K562 (cell line): ENCODE data around the gene DNAJB2. TPM values are rescaled to one million over a fixed set of nuclear protein-coding genes. Genes with fewer than 3 reads are reported as not detected.
A peak's percentile ranks its signal among the peaks of the same experiment; 100 is the strongest.

ENCODE experiments used
- ATAC-seq: fragments of 200-7000 bp; cut with Tn5 transposase; 3 replicates; pipeline ENCODE4 v1.9.1; 2020; ENCODE audit warnings: moderate library complexity
- BruUV-seq: library from RNA; stranded (reverse); fragments of 400-500 nt; replicated peaks from 2 replicates; lab custom pipeline; 2021; lab: Mats Ljungman, UMichigan
- CTCF ChIA-PET: fragments of 300-600 bp; formaldehyde crosslinking; extraction: SDS; loops from one replicate; lab custom pipeline; 2021; ENCODE audit warnings: low intra/inter-chr PET ratio; lab: Yijun Ruan, JAX
- POLR2A ChIA-PET: fragments of 300-600, 350-650 bp; sonication (Branson Sonifier 250); formaldehyde crosslinking; extraction: SDS; loops from one replicate; lab custom pipeline; 2021; ENCODE audit warnings: antibody characterized with exemption, inconsistent platforms; lab: Yijun Ruan, JAX
- DNase-seq, 4 experiments: peaks; one replicate each; pipeline versions ENCODE4 v3.0.0 to v3.0.0-alpha.2; 2011 to 2018; ENCODE audit warnings: low spot score in 3 of 4, mixed read lengths in 3 of 4; ENCODE audit errors: extremely low read depth in 1 of 4
- FAIRE-seq: peaks from 2 replicates; lab custom pipeline; 2011; peaks lifted over from hg19 to GRCh38; lab: Jason Lieb, UNC
- H2AFZ ChIP-seq: 2 replicates; pipeline ENCODE4 v1.6.0; 2011; ENCODE audit warnings: low read depth, low read length, control low read depth, inconsistent platforms
- H3K27ac ChIP-seq: fragments of 200-600 bp; 3 replicates; pipeline ENCODE4 v1.8.0; 2011; ENCODE audit warnings: low read depth, mild to moderate bottlenecking, control low read depth, inconsistent platforms, low read length, moderate library complexity, mixed read lengths; ENCODE audit errors: extremely low read depth
- H3K27me3 ChIP-seq, 2 experiments: fragments of 300-600 bp in 1 of 2; 2 replicates in 1 of 2; 3 replicates in 1 of 2; pipeline versions ENCODE4 v1.6.0 to v1.8.0; 2011; ENCODE audit warnings: inconsistent platforms in 2 of 2, low read length in 2 of 2, mild to moderate bottlenecking in 1 of 2, mixed read lengths in 1 of 2, moderate library complexity in 1 of 2; ENCODE audit not compliant: control insufficient read depth in 2 of 2, insufficient read depth in 2 of 2
- H3K36me3 ChIP-seq: fragments of 300-600 bp; 3 replicates; pipeline ENCODE4 v1.8.0; 2011; ENCODE audit warnings: mild to moderate bottlenecking, low read length, inconsistent platforms; ENCODE audit not compliant: control insufficient read depth, insufficient read depth
- H3K4me1 ChIP-seq, 2 experiments: fragments of 200-600 bp in 1 of 2; replicated peaks in 1 of 2; 2 replicates in 1 of 2; 3 replicates in 1 of 2; pipeline versions ENCODE4 v1.5.1 to v1.8.0; 2011; ENCODE audit warnings: inconsistent platforms in 2 of 2, low read length in 2 of 2, mild to moderate bottlenecking in 1 of 2, mixed read lengths in 1 of 2, moderate library complexity in 1 of 2; ENCODE audit not compliant: control insufficient read depth in 2 of 2, insufficient read depth in 2 of 2
- H3K4me2 ChIP-seq: 2 replicates; pipeline ENCODE4 v1.6.1; 2011; ENCODE audit warnings: low read length, control low read depth, inconsistent platforms, mixed read lengths; ENCODE audit not compliant: insufficient read depth
- H3K4me3 ChIP-seq: fragments of 200-600 bp; sonication (generic), shearing (Covaris generic); 2 replicates; pipeline ENCODE4 v1.5.1; 2016; ENCODE audit warnings: control low read depth, inconsistent platforms
- H3K79me2 ChIP-seq: fragments of 200-600 bp; 3 replicates; pipeline ENCODE4 v1.8.0; 2011; ENCODE audit warnings: low read length, inconsistent platforms; ENCODE audit not compliant: control insufficient read depth, insufficient read depth
- H3K9ac ChIP-seq, 2 experiments: 2 replicates each; pipeline versions ENCODE4 v1.6.0 to v1.6.1; 2011; ENCODE audit warnings: low read depth in 2 of 2, low read length in 2 of 2, control low read depth in 1 of 2, inconsistent platforms in 1 of 2, mild to moderate bottlenecking in 1 of 2, mixed read lengths in 1 of 2; ENCODE audit not compliant: insufficient read depth in 1 of 2
- H3K9me1 ChIP-seq: one replicate; pipeline ENCODE4 v1.6.0; 2011; ENCODE audit warnings: inconsistent platforms, mild to moderate bottlenecking, low read length, moderate library complexity; ENCODE audit not compliant: control insufficient read depth, insufficient read depth
- H3K9me3 ChIP-seq: replicated peaks from 2 replicates; pipeline ENCODE4 v1.5.1; 2011; ENCODE audit warnings: low read depth, low read length, inconsistent platforms; ENCODE audit not compliant: control insufficient read depth, insufficient read depth
- H4K20me1 ChIP-seq: replicated peaks from 2 replicates; pipeline ENCODE4 v1.6.1; 2011; ENCODE audit warnings: low read length, inconsistent platforms, mixed read lengths; ENCODE audit not compliant: control insufficient read depth, insufficient read depth
- ADNP ChIP-seq: fragments of 200-800 bp; sonication (Bioruptor generic); IDR thresholded peaks from 2 replicates; pipeline ENCODE4 v1.6.1; 2016; ENCODE audit warnings: missing genetic modification characterization, missing compliant biosample characterization
- ATF7 ChIP-seq: fragments of 450-650 bp; IDR thresholded peaks from 2 replicates; pipeline ENCODE4 v1.7.1; 2014; ENCODE audit warnings: mild to moderate bottlenecking, moderate library complexity
- BACH1 ChIP-seq: fragments of 200-800 bp; sonication (Bioruptor generic); IDR thresholded peaks from 2 replicates; pipeline ENCODE4 v1.6.1; 2016; ENCODE audit warnings: missing genetic modification characterization, missing compliant biosample characterization
- ETV1 ChIP-seq: fragments of 450-650 bp; conservative IDR thresholded peaks from 2 replicates; pipeline ENCODE4 v1.6.1; 2016; ENCODE audit warnings: missing genetic modification characterization, control low read depth, low read depth, missing compliant biosample characterization
- SIN3A ChIP-seq, 2 experiments: fragments of 150-350 bp in 1 of 2; IDR thresholded peaks; 2 replicates each; pipeline ENCODE4 v1.6.1; 2011 to 2016; ENCODE audit warnings: borderline replicate concordance in 2 of 2, low read depth in 2 of 2, low read length in 2 of 2, mild to moderate bottlenecking in 2 of 2, moderate library complexity in 2 of 2; ENCODE audit not compliant: control insufficient read depth in 1 of 2
- WGBS: fragments of 100-300 bp; shearing (Covaris generic); methylation state at CpG from one replicate; pipeline ENCODE4 v1.1.6; 2016; ENCODE audit warnings: low coverage, mixed read lengths; ENCODE audit not compliant: insufficient coverage; ENCODE audit errors: missing lambda C conversion rate; 5-methylcytosine and 5-hydroxymethylcytosine counted together
- in situ Hi-C: fragments of 300-500 bp; cut with MboI; formaldehyde crosslinking; loops from 4 replicates; pipeline ENCODE4 v1.15.0; 2018; ENCODE audit warnings: inconsistent platforms, mixed read lengths
- intact Hi-C: fragments of 100-400 bp; cut with micrococcal nuclease; formaldehyde crosslinking; loops from 2 replicates; pipeline ENCODE4 v1.14.2; 2022
- polyA plus RNA-seq, 8 experiments: library from polyadenylated mRNA; depleted of rRNA in 4 of 8; stranded (reverse) in 5 of 8; unstranded in 3 of 8; fragments of >200 nt; fragmentation: Nextera tagmentation in 2 of 8; fragmentation: Illumina TruSeq in 1 of 8; extraction: Ambion mirVana in 2 of 8; extraction: Trizol in 1 of 8; gene quantifications; 2 replicates each; pipeline versions ENCODE4 v1.2.1 to v1.2.3, GENCODE V29; 2011 to 2014; ENCODE audit warnings: inconsistent platforms in 1 of 8, missing spikeins in 1 of 8
- total RNA-seq, 7 experiments: library from RNA; depleted of rRNA in 6 of 7; stranded (reverse); fragments of >200 nt in 6 of 7; fragmentation: Illumina TruSeq in 2 of 7; extraction: Trizol in 2 of 7; gene quantifications; 2 replicates each; pipeline versions ENCODE4 v1.2.1 to v1.2.3, GENCODE V29; 2011 to 2021; ENCODE audit warnings: low replicate concordance in 1 of 7

The DNAJB2 gene
- total and polyA plus RNA-seq, 9 of the 15 experiments (the other 6 are each of a cell fraction or from before 2014, with no cell fraction given): 0.08 to 3.0 (median 2.2) TPM; not detected in 1

DNA sequence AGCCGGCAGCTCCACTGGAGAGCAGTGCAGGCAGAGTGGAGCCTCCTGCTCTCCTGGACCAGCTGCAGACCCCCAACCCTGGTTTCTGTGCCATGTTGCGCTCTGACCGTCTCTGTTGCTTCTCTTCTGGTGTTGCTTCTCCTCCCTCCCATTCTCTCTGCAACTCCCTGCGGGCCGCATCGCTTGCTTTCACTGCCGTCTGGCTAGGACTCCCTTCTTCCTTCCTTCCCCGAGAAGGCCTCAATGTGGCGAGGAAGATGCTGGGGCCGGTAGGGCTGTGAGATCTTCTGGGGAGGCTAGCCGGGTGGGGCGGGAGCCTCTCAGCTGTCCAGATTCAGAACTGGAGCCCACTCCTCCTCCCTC lies 6.2 kb downstream of the DNAJB2 start:
- ChIA-PET POLR2A (interaction anchor here (1.4 kb wide), 1 partner anchor 10 kb away, joined by 5 read pairs; no protein-coding TSS in a partner anchor), CTCF (no interaction called here)
- BruUV-seq: no TSS peak
- H3K9ac ChIP-seq: peak overlapping the region in 1 of 2 experiments; percentile 65; a peak in 2 of 4 replicates
- TF ChIP-seq ETV1 (tag) (no peak), ATF7 (no peak), SIN3A (IDR thresholded peaks at IDR 0.05; ENCODE audit: borderline replicate concordance in 2 of 2, control insufficient read depth in 1 of 2, low read depth in 2 of 2, low read length in 2 of 2) (no peak), BACH1 (no peak), ADNP (tag) (no peak)
- no peak overlapping the region for H3K27ac ChIP-seq
- no peaks in the 10 kb centered on the region for H3K9me3 ChIP-seq
- H4K20me1 ChIP-seq: no peaks in the 10 kb centered on the region
- peaks cover 5% of the 10 kb centered on the region for H3K9me1 ChIP-seq
- H3K4me1 ChIP-seq: peaks cover 50 to 78% of the 10 kb centered on the region in 2 experiments
- in situ Hi-C loops: no loop called here
- ATAC-seq (no peak), DNase-seq (no peak), FAIRE-seq (no peak)
- no peaks in the 10 kb centered on the region for H3K79me2 ChIP-seq
- 88% methylated on average over 8 of the region's 12 CpGs for WGBS
- no peaks in the 10 kb centered on the region for H3K36me3 ChIP-seq
- intact Hi-C loops: no loop called here
- H3K27me3 ChIP-seq: no peaks in the 10 kb centered on the region
- H3K4me3 ChIP-seq: no peak overlapping the region
- peak overlapping the region; percentile 77; the same call in 1 of the 2 replicates for H2AFZ ChIP-seq
- peak overlapping the region; percentile 55; the same call in 1 of the 2 replicates for H3K4me2 ChIP-seq
